Measurements from ENCODE around the gene PBX4.

The PBX4 gene

GRCh38 chr19:19649155-19649554 is 30.7 kb upstream of the PBX4 start:
- DNase-seq (ENCODE audit: low spot score), result no peak

DNA sequence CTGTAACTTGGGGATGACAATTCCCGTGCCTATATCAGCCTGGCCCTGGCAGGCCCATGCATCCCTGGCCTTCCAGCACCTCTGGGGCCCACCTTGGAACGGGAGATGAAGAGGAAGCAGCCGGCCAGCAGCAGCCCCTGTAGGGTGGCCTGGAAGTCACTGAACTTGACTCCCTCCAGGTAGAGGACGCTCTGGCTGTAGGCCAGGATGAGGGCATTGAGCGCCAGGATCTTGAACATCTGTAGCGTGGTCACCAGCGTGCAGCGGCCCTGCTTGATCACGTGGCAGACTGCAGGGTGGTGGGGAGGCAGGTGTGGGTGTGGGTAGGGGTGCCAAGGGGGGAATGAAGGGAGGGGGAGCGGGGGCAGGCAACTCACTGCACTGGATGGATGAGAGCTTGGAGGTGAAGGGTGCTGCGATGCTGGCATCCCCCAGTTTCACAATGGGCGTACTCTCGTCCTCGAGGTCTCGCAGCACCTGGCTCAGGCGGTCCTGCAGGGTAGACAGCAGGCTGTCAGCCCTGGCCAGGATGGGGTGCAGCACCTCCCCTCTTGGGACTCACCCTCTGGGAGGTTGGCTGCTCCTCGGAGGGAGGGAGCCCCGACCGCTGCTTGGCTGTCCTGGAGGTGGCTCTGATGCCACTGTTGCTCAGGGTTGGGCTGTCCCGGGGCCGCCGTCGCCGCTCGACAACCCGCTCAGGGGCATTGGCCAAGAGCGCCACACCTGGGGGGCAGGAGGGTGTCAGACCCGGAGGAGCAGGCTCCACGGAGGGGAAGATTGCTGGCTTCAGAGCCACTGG is 28.7 kb upstream of the PBX4 start:
- no peak for DNase-seq (ENCODE audit: low spot score)

- no peak for DNase-seq (ENCODE audit: low spot score)
These were observed 26.9 kb upstream of the PBX4 start for GRCh38 chr19:19645233-19645870.

DNA sequence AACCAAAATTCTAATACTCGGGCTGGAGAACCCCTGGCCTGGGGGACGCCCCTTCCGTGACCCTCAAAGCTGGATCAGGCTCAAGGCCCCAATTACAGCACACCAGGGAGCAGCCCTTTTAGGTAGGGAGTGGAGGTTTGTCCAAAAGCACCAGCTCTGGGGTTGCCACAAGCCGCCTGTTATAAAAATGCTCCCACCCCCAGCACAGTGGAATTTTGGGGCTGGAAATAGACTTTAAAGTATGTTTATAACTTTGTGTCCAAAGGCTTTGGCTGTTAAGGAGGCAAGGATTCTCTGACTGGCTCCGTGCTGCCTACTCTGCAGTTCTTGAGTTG is 25.5 kb upstream of the PBX4 start:
- no peak for DNase-seq (ENCODE audit: low spot score)

DNA sequence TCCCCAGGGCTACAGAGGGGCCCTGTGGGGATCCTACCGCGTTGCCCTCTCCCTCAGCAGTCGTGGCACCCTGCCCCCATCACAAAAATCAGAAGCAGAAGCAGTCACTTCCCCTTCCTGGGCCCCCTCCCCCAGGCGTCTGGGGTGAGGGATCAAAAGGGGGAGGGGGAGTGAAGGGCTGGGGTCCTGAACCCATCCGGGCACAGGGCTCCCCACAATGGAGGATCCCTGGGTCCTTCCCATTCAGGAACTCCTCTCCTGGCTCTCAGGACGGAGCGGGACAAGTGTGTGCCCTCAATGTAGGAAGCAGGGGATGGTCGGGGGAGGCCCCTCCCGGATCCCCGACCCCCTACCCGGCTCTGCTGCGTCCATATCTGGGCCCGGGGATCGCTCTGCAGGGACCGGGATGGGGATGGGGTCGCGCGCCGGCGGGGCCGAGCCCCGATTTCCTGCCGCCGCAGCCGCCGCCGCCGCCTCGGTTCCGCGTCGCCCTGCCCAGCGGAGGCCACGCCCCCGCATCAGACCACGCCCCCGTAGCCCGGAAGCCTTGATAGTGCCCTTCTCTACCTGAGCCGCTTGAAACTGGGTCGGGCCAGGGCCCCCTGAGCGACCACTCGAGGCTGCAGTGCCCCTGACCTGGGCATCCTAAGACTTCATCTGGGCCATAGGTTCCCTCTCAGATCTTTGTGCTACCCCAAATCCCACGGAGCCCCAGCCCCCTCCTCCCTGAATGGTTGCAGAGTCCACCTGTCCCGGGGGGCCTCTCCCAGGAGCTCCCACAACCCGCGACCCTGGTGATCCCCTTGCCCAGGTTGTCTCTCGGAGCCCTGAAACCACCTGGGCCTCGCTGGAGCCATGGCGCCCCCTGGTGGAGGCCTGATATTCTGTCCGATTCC is 24.9 kb upstream of the PBX4 start, which contains the start of gene GMIP:
Gene GMIP (minus strand): TSS at position 500 of the 896 bp plus-strand sequence. CDS start 128 bp downstream, at position 372.
- peak; percentile 86 for DNase-seq (ENCODE audit: low spot score)

DNA sequence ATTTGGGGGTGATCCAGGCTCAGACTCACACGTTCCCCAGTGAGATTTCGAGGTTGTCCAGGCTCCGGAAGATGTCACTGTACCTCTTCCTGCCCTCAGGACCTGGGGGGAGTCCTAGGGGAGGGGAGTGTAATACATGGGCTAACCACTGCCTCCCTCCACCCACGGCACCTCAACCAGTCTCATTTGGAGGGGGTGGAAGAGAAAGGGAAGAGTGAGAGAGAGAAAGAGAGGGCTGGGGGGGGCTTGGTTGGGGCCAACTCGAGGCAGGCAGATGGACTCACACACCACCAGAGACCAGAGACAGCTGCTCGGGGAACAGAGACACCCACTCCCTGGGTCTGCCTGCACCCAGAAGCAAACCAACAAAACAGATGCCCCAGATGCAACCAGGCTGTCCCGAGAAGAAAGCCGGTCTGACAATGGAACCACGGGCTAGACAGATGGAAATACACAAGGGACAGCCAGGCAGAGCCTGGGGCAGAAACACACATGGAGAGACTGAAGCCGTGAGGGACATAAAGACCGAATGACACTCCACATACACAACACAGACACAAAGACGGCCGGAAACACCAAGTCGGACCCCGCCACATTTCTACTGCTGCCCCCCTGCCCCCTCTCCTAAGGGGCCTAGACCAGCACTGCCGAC is 24.1 kb upstream of the PBX4 start:
- no peak for DNase-seq (ENCODE audit: low spot score)

GRCh38 chr19:19637523-19638251 is 19.2 kb upstream of the PBX4 start:
- DNase-seq (ENCODE audit: low spot score), result peak; percentile 58

DNA sequence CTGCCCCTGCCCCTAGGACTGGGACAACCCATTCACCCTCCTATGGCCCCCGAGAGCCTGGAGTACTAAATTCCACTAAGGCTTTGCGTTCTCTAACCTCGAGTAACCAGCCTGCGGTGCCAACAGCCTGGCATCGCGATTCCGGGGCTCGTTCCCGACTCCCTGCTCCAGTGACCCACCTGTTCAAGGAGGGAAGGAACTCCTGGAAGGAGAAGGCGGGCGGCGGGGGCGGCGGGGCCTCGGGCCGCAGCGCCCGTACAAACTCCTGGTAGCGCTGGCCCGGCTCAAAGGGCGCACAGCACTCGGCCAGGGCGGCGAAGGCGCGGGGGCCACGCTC is 18.7 kb upstream of the PBX4 start:
- DNase-seq (ENCODE audit: low spot score), result no peak

GRCh38 chr19:19636573-19637185 is 18.2 kb upstream of the PBX4 start:
- no peak for DNase-seq (ENCODE audit: low spot score)

DNA sequence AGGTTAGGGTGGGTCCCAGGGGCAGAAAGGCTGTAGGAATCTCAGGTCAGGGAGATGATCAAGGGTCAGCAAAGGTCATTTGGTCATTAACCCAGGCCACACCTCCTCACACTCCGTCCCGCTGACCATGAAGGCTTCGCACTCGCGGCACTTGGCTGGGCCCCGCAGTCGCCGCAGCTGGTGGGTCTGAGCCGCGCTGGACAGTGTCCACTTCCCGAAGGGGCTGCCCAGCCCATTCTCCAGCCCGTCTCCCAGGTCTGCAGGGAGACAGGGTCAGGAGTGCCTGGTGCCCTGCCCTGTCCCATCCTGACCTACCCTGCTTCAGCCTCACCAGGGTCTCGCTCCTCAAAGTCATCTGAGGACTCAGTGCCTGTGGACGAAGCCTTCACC is 16.8 kb upstream of the PBX4 start:
- DNase-seq (ENCODE audit: low spot score), result no peak

- no peak for DNase-seq (ENCODE audit: low spot score)
These were observed 16.2 kb upstream of the PBX4 start for GRCh38 chr19:19634516-19635312.

GRCh38 chr19:19633711-19634515 is 15.4 kb upstream of the PBX4 start:
- DNase-seq (ENCODE audit: low spot score), result no peak

- DNase-seq (ENCODE audit: low spot score), result no peak
These were observed 14.2 kb upstream of the PBX4 start for GRCh38 chr19:19632661-19633060.

- no peak for DNase-seq (ENCODE audit: low spot score)
These were observed 12.9 kb upstream of the PBX4 start for GRCh38 chr19:19631346-19631745.

- DNase-seq (ENCODE audit: low spot score), result no peak
These were observed 11.9 kb upstream of the PBX4 start for GRCh38 chr19:19630426-19630825.

GRCh38 chr19:19630062-19630414 is 11.6 kb upstream of the PBX4 start:
- no peak for DNase-seq (ENCODE audit: low spot score)

GRCh38 chr19:19628501-19629134 is 10.1 kb upstream of the PBX4 start:
- DNase-seq (ENCODE audit: low spot score), result peak; percentile 91

DNA sequence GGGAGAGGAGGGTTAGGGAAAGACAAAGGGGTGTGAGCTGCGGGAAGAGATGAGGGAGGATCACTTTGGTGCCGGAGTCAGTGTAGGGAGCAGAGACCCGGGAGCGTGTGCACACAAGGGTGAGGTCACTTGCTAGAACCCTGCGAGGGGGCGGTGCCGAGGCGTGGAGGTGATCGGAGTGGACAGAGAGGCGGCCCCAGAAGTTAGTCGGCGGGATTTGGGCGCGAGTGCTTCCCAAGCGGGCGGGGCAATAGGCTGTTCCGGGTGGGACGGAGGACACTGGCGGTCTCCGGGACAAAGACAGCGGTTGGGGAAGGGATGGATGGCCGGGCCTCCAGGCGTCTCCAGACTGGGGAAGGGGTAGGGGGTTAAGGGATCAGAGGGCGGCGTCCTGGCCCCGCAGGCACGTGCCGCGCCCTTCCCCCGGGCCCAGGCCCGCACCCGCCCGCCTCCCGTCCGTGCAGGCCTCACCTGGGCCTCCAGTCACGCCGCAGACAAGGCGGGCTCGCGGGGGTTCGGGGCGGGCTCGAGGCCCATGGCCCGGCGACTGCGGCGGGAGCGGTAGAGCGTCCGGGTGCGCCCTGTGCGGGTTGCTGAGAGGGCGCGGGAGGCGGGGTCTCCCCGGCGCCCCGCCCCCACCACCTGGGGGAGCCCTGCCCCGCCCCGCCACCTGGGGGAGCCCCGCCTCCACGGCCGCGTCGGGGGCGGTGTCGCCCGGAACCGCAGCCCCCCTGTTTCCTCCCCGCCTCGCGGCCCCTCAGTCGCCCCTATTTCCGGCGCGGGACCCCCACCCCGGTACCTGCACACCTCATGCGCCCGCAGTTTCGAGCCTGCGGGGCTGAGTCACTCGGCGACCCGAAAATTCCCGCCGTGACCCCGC is 9.4 kb upstream of the PBX4 start, which contains the start of gene LPAR2:
Gene LPAR2 (minus strand): TSS at position 600 of the 880 bp plus-strand sequence. CDS start 945 bp downstream, outside the sequence.
- peak; percentile 75 for DNase-seq (ENCODE audit: low spot score)
